ENCODE measurements around the gene SLC34A1.
"Not testable (repeated sequence)": the region's sequence is repeated elsewhere in the genome, so short reads cannot be mapped to it uniquely, and the experiment has no call there.

The SLC34A1 gene

GRCh38 chr5:177339107-177339638, 45.1 kb upstream of the SLC34A1 start:
- Histone ChIP-seq H3F3A (ENCODE audit: low read depth) (no peaks in the 10 kb centered on the region), H3K9ac (ENCODE audit: low read depth, low read length, poor library complexity, severe bottlenecking) (no peak overlapping the region), H3K9me2 (replicated peaks; ENCODE audit: low read depth, low read length) (no peaks in the 10 kb centered on the region), H3K4me2 (ENCODE audit: low read depth, low read length, poor library complexity, severe bottlenecking) (peak overlapping the region; percentile 24), H3K27me3 (ENCODE audit: insufficient read depth, low read length, poor library complexity, severe bottlenecking) (no peaks in the 10 kb centered on the region), H4K20me1 (ENCODE audit: insufficient read depth, low read length, poor library complexity, severe bottlenecking) (no peaks in the 10 kb centered on the region), H3K4me1 (ENCODE audit: insufficient read depth, low read length, poor library complexity, severe bottlenecking) (no peaks in the 10 kb centered on the region), H3K4me3 (ENCODE audit: low read length, poor library complexity, severe bottlenecking) (no peak overlapping the region), H3K9me3 (ENCODE audit: insufficient read depth, low read depth, low read length) (no peaks in the 10 kb centered on the region), H3K36me3 (ENCODE audit: insufficient read depth, low read length) (peaks cover 31% of the 10 kb centered on the region; the same call in 1 of the 2 replicates), H3K79me2 (ENCODE audit: insufficient read depth, low read length) (peaks cover 26% of the 10 kb centered on the region; the same call in 1 of the 2 replicates), H2AFZ (ENCODE audit: low read length) (no peak overlapping the region)
- no peak for TF ChIP-seq CTCF (conservative IDR thresholded peaks at IDR 0.05; ENCODE audit: low read length)
- no peak for TF ChIP-seq EZH2phosphoT487 (IDR thresholded peaks at IDR 0.05; ENCODE audit: borderline replicate concordance)

- not testable (repeated sequence) for H3K36me3 ChIP-seq (ENCODE audit: insufficient read depth, low read length)
Measured at GRCh38 chr5:177343000-177343399, 41.2 kb upstream of the SLC34A1 start.

GRCh38 chr5:177343777-177344176, 40.5 kb upstream of the SLC34A1 start:
- H3K36me3 ChIP-seq (ENCODE audit: insufficient read depth, low read length), result peaks cover 3% of the 10 kb centered on the region; the same call in 1 of the 2 replicates
- H3K9me3 ChIP-seq (ENCODE audit: insufficient read depth, low read depth, low read length), result no peaks in the 10 kb centered on the region
- H3F3A ChIP-seq (ENCODE audit: low read depth), result no peaks in the 10 kb centered on the region
- no peak overlapping the region for H3K4me3 ChIP-seq (ENCODE audit: low read length, poor library complexity, severe bottlenecking)
- peaks cover 11% of the 10 kb centered on the region for H3K4me1 ChIP-seq (ENCODE audit: insufficient read depth, low read length, poor library complexity, severe bottlenecking)
- TF ChIP-seq CTCF (conservative IDR thresholded peaks at IDR 0.05; ENCODE audit: low read length) (no peak), EZH2phosphoT487 (IDR thresholded peaks at IDR 0.05; ENCODE audit: borderline replicate concordance) (no peak)
- no peak overlapping the region for H3K9ac ChIP-seq (ENCODE audit: low read depth, low read length, poor library complexity, severe bottlenecking)
- no peak overlapping the region for H3K4me2 ChIP-seq (ENCODE audit: low read depth, low read length, poor library complexity, severe bottlenecking)
- no peaks in the 10 kb centered on the region for H3K27me3 ChIP-seq (ENCODE audit: insufficient read depth, low read length, poor library complexity, severe bottlenecking)
- H3K79me2 ChIP-seq (ENCODE audit: insufficient read depth, low read length), result peaks cover 59% of the 10 kb centered on the region
- H4K20me1 ChIP-seq (ENCODE audit: insufficient read depth, low read length, poor library complexity, severe bottlenecking), result peaks cover 3% of the 10 kb centered on the region
- no peak overlapping the region for H2AFZ ChIP-seq (ENCODE audit: low read length)
- H3K9me2 ChIP-seq (replicated peaks; ENCODE audit: low read depth, low read length), result no peaks in the 10 kb centered on the region

More at GRCh38 chr5:177343000-177343399, 41.2 kb upstream of the SLC34A1 start:
- H4K20me1 ChIP-seq (ENCODE audit: insufficient read depth, low read length, poor library complexity, severe bottlenecking); H2AFZ ChIP-seq (ENCODE audit: low read length); H3F3A ChIP-seq (ENCODE audit: low read depth); H3K4me2 ChIP-seq (ENCODE audit: low read depth, low read length, poor library complexity, severe bottlenecking); H3K9ac ChIP-seq (ENCODE audit: low read depth, low read length, poor library complexity, severe bottlenecking); H3K4me3 ChIP-seq (ENCODE audit: low read length, poor library complexity, severe bottlenecking); H3K9me3 ChIP-seq (ENCODE audit: insufficient read depth, low read depth, low read length); H3K9me2 ChIP-seq (replicated peaks; ENCODE audit: low read depth, low read length); H3K27me3 ChIP-seq (ENCODE audit: insufficient read depth, low read length, poor library complexity, severe bottlenecking): not testable (repeated sequence)
- peaks cover 11% of the 10 kb centered on the region for H3K4me1 ChIP-seq (ENCODE audit: insufficient read depth, low read length, poor library complexity, severe bottlenecking)
- H3K79me2 ChIP-seq (ENCODE audit: insufficient read depth, low read length), result peaks cover 54% of the 10 kb centered on the region

GRCh38 chr5:177344891-177345290, 39.3 kb upstream of the SLC34A1 start:
- H3K27me3 ChIP-seq (ENCODE audit: insufficient read depth, low read length, poor library complexity, severe bottlenecking), result no peaks in the 10 kb centered on the region
- H3K79me2 ChIP-seq (ENCODE audit: insufficient read depth, low read length), result peaks cover 60% of the 10 kb centered on the region
- peaks cover 17% of the 10 kb centered on the region for H3K4me1 ChIP-seq (ENCODE audit: insufficient read depth, low read length, poor library complexity, severe bottlenecking)
- H2AFZ ChIP-seq (ENCODE audit: low read length), result no peak overlapping the region
- H3K9ac ChIP-seq (ENCODE audit: low read depth, low read length, poor library complexity, severe bottlenecking), result no peak overlapping the region
- H3K36me3 ChIP-seq (ENCODE audit: insufficient read depth, low read length), result peaks cover 3% of the 10 kb centered on the region; the same call in 1 of the 2 replicates
- no peaks in the 10 kb centered on the region for H3K9me3 ChIP-seq (ENCODE audit: insufficient read depth, low read depth, low read length)
- H3K4me3 ChIP-seq (ENCODE audit: low read length, poor library complexity, severe bottlenecking), result no peak overlapping the region
- H3F3A ChIP-seq (ENCODE audit: low read depth), result no peaks in the 10 kb centered on the region
- TF ChIP-seq CTCF (conservative IDR thresholded peaks at IDR 0.05; ENCODE audit: low read length) (no peak), EZH2phosphoT487 (IDR thresholded peaks at IDR 0.05; ENCODE audit: borderline replicate concordance) (no peak)
- H3K4me2 ChIP-seq (ENCODE audit: low read depth, low read length, poor library complexity, severe bottlenecking), result no peak overlapping the region
- peaks cover 4% of the 10 kb centered on the region for H4K20me1 ChIP-seq (ENCODE audit: insufficient read depth, low read length, poor library complexity, severe bottlenecking)
- no peaks in the 10 kb centered on the region for H3K9me2 ChIP-seq (replicated peaks; ENCODE audit: low read depth, low read length)

All from Loucy (cell line).